Measurements from ENCODE around the gene CYSLTR1.
"Not testable (repeated sequence)": the region's sequence is repeated elsewhere in the genome, so short reads cannot be mapped to it uniquely, and the experiment has no call there.

CYSLTR1 gene, protein sequence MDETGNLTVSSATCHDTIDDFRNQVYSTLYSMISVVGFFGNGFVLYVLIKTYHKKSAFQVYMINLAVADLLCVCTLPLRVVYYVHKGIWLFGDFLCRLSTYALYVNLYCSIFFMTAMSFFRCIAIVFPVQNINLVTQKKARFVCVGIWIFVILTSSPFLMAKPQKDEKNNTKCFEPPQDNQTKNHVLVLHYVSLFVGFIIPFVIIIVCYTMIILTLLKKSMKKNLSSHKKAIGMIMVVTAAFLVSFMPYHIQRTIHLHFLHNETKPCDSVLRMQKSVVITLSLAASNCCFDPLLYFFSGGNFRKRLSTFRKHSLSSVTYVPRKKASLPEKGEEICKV

DNA sequence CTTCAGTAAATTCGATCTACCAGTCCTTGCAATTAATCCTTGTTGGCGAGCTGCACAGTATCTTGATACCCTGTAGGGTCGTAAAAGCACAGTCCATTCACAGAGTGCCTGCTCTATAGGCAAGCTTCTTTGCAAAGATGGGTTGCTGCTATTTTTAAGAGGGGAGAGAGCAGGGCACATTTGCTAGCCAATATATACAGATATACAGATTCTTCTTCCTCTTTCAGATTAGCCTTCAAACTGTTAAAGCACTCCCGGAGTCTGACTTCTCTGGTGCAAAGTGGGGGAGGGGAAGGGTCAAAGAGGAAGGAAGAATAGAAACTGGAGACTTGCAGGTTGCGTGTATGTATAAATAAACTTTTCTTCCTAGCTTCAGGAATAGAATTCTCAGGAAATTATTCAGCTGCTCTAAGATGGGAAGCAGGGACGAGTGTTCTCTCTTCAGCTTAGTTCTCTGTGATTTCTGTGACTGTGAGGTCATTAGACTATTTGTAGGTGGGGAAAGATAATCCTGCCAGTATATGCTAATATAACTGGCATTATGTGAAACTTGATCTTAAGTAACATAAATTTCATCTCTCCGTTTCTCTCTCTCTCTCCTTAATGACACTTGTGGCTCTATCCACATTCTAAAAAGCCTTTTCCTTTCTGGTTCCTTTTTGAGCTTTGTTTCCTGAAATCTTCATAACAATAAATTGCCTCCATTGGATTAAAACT, at the start of gene CYSLTR1:
Gene CYSLTR1 (minus strand): TSS at position 242 of the 717 bp plus-strand sequence. CDS start 53,865 bp downstream, outside the sequence.
- no peak for DNase-seq

DNA sequence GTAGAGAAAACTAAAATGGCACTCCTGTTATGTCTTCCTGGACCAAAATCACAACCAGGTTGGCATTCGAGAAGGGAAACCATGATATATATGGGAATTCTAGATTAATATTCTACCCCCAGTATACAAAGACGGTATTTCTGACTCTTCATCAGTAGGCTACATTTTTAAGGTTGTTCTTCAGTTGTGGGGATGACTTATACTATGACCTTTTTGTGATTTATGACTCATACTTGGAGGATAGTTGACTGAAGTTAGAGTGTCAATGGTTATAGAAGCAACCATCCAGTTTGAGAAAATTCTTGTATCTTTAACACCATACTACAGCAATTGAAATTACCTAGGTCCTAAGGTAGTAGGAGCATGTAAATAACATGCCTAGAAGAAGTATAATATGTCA, 49.8 kb upstream of the CYSLTR1 start:
- DNase-seq: no peak

DNA sequence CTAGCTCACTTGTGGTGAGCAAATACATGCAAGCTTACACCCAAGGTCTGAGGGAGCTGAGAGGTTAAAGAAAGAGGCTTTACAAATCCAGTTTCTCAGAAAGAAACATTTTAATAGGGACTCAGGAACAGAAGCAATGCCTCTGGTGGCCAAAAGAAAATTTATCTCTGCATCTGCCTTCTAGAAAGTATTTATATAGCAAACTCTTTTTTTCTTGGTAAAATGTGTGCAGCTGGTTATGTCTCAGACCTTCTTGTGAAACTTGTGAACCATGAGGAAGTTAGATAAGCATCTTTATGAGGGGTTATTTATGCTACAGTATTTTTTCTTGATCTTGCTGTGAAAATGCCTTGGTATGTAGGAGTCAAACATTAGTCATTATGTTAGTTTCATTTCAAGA, 48.5 kb upstream of the CYSLTR1 start:
- no peak for DNase-seq

DNA sequence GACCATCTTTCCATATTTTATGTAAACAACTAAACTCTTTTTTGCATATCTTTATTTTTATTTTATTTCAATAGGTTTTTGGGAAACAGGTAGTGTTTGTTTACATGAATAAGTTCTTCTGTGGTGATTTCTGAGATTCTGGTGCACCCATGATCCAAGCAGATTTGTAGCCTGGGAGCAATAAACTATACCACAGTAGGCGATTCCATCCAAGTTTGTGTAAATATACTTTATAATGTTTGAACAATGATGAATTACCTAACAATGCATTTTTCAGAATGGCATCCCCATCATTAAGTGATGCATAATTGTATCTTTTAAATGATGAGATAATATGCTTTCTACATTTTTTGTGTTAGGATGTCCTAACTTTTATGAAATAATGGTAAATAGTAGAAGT, 39.2 kb upstream of the CYSLTR1 start:
- DNase-seq: no peak

DNA sequence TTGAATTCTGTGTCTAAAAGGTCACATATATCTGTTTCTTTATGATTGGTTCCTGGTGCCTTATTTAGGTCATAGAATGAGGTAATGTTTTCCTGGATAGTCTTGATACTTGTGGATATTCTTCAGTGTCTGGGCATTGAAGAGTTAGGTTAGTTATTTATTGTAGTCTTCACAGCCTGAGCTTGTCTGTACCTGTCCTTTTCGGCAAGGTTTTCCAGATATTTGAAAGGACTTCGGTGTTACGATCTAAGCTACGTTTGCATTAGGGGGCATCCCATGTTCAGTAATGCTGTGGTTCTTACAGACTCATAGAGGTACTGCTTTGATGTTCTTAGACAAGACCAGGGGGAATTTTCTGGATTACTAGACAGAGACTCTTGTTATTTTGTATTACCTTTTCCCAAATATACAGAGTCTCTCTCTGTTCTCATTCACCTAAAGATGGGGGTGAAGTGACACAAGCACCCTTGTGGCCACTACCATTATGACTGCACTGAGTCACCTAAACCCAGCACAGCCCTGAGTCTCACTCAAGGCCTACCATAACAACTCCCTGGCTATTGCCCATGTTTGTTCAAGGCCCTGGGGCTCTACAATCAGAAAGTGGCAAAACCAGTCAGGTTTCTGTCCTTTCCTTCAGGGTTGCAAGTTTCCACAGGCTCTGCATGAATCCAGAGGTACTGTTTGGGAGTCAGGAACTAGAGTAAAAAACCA, 30.1 kb upstream of the CYSLTR1 start:
- no peak for DNase-seq

DNA sequence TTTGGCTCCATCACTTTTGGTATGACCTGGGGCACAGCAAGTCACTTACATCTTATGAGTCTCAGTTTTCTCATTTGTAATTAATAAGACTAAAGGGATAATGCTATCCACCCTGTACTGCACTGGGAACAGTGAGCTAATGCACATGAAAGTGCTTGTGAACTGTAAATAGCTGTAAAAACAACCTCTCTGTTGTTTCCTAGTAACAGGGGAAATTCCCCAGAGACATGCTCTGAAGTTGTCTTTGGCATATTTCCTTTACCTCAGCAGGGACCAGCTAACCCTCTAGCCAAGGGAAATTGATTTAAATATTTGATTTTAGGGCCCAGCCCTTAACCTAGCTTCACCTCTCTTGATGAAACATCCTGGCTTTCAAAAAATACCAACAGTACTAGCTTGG, 6.1 kb upstream of the CYSLTR1 start:
- DNase-seq: no peak

DNA sequence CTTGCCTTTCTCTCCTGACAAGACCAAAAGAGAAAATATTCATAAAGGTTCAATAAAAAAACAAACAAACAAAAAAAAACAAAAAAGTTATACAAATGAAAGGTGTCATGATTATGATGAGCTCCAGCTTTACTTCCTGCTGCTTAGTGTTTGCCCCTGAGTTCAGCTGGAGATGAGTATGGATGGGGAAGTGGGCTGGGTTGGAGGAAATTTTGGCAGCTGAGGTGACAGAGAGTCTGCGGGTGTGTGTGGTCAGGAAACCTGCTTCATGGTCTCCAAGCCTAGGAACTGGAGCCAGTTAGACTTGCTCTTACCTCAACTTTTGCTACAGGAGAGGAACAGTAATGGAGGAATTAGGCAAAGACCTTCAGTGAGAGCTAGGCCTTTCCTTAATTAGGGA, 4.3 kb upstream of the CYSLTR1 start:
- no peak for DNase-seq

DNA sequence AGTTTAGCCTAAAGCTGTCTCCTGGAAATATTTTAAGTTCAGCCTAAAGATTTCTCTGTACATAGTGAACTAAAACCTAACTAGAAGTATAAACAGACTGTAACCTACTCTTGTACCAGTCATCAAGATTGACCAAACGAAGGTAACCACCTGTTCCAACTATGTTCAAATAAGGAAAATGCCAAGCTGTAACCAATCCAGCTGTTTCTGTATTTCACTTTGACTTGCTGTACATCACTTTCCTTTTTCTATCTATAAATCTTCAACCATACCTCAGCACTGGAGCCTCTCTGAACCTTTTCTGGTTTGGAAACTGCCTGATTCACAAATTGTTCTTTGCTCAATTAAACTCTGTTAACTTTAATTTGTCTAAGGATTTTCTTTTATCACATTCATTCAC, 3.1 kb upstream of the CYSLTR1 start:
- no peak for DNase-seq

DNA sequence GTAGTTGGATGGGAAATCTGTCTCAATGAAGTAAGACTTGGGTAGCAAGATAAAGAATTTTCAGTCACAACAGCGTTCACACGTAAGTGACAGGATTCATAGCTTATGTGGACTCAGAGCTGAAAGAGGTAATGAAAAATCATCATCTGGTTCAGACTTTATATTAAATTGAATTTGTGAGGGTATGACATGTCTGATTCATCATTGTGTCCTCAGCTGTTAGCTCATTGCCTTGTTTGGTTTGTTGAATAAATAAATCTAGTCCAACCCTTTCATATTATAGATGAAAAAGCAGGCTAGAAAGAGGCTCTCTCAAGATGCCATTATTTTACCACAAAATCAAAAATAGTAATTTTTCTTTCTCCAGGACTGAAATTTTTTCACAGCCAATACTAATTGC, 2.7 kb upstream of the CYSLTR1 start:
- DNase-seq: no peak

DNA sequence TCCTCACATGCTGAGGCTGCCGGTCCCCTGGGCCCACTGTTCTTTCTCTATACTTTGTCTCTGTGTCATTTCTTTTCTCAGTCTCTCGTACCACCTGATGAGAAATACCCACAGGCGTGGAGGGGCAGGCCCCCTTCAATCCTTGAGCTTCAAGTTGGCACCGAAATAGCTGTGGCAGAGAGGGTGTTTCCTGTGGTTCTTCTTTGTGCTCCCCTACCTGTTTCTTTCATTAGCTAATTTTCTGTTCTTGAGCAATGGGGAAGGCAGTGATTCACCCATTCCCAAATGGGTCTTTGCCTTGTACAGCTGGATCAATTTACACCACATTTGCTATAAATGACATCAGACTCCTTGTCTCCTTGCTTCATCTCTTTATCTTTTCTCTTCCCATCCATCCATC, 2.1 kb upstream of the CYSLTR1 start:
- no peak for DNase-seq

DNA sequence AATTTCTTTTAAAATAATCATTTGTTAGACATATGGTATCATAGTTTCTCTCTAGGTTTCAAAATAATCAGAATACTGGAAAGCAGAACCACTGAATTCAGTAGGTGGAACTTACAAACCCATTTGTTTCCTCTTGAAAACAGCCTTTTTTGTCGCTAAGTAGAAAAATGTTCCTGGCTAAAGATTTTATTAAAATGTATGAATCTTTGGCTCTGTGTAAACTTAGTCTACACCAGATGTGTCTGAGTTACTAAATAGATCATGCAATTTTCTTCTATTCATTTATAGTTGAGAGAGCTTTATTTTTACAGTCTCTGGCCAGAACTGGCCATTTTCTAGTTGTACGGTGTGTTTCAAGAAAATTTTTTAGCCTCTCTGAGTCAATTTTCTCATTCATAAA, 1.0 kb downstream of the CYSLTR1 start:
- DNase-seq: no peak

DNA sequence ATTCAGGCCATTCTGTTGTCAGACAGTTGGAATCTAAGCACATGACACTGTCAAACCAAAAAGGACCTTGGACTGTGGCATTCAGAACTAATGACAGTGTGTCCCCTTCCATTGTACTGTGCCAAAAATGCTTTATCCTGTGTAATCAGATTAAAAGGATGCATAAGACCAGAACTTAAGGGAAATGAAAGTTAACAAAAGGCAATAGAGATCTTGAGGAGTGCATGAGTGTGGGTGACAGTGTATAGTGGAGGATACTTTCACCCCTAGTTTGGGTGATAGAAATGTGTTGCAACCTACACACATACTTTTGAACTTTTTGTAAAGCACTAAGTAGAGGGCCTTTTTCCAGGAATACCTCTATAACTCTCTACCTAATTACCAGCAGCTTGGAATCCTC, 4.5 kb downstream of the CYSLTR1 start:
- no peak for DNase-seq

DNA sequence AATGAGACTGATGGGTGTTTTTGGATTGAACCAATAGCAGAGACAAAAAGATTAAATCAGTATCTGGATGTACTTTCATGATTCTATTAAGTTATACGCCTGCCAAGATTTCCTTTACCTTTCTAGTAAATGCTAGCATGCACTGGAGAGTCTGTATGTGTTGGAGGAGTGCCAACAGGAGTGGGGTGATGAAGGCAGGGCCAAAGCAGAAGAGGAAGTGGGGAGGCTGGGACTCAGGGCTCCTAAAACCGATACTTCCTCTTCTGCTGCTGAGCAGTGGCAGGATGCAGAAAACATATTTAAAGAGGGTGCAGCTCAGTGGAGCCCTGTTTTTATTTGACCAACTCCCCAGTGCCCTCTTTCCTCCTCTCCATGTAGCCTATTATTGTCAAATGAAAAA, 5.6 kb downstream of the CYSLTR1 start:
- no peak for DNase-seq

DNA sequence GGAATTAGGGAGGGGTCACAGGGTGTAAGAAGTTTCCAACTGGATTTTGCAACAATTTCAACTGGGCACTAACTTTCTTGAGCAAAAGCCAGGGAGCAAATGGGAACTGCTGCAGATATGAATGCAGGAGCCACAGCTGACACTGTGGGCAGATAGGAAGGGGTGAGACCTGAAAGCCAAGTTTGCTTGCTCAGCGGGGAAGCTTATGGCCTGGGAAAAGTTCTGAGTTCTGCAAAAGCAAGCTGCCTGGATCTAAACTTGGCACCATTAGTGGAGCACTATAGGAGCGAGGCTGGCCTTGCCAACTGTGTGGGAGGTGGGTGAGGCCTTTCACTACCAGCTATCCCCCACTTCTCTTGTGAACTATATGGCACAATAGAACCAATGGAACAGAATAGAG, 11.1 kb downstream of the CYSLTR1 start:
- DNase-seq: no peak

DNA sequence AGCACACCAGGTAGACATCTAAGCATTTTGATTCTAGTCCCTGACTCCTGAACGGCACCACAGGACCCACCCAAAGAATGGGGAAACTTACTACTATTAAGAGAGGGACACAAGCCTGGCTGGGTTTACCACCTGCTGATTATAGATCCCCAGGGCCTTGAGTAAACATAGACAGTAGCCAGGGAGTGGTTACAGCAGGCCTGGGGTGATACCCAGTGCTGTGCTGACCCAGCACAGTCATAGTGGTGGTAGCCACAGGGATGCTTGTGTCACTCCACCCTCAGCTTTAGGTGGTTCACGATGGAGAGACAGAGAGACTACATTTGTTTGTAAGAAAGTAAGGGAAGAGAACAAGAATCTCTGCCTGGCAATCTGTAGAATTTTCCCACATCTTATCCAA, 11.7 kb downstream of the CYSLTR1 start:
- no peak for DNase-seq

DNA sequence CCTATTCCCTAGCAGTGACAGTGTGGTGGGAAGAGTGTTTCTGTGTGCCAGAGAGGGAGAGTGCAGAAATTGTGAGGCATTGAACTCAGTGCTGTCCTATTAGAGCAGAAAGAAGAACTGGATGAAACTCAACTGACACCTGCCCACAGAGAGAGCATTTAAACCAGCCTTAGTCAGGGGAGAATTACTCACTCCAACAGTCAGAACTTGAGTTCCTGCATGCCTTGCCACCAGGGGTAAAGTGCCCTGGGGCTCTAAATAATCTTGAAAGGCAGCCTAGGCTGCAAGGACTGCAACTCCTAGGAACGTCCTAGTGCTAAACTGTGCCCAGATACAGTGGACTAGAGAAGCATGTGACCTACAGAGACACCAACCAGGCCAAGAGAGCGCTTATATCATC, 12.8 kb downstream of the CYSLTR1 start:
- no peak for DNase-seq

DNA sequence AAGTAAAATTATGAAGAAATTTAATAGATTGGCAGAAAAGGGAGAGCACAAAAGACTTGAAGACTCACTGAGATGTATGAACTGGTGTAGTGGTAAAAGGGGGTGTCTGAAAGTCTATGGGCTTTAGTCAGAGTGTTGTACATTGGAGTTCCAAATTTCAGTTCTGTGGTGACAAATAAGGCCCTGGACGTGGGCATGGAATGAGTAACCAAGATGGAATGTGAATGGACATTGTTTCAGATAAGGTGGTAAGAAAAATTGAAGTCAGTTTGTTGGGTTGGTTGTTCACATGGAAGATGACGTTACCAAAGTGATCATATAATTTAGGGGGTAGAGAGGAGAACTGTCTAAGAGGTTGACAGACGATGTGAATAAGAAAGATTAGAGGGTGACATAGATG, 13.9 kb downstream of the CYSLTR1 start:
- DNase-seq: no peak

DNA sequence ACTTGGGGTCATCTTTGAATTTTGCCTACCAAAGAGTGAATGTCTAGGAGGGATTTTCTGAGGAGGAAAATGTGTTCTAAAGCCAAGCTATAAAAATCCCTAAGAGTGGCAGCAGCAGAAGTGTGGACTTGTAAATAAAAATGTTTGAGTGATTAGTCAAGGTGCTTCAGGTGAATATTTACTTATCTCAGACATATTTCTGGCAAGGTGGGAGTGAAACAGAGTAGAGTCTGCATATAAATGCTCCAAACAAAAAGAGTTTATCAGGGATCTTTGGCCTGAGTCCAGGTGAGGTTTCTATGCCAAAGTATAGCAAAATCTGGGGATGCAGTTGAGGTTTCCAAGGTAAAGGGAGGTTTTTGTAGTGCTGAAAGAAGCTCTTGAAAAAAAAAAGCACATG, 19.7 kb downstream of the CYSLTR1 start:
- no peak for DNase-seq

DNA sequence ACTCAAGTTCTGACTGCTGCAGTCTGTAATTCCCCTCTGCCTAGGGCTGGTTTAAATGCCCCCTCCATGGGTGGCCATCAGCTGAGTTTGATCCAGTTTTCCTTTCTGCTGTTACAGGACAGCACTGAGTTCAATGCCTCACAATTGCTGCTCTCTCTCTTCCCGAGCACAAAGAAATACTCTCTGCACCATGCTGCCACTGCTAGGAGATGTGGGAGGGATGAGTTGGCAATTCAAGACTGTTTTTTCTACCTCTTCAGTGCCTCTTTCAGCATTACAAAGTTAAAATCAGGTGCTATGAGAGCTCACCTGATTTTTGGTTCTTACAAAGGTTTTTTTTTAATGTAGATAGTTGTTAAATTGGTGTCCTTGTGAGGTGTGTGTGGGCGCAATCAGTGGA, 24.3 kb downstream of the CYSLTR1 start:
- DNase-seq: no peak

DNA sequence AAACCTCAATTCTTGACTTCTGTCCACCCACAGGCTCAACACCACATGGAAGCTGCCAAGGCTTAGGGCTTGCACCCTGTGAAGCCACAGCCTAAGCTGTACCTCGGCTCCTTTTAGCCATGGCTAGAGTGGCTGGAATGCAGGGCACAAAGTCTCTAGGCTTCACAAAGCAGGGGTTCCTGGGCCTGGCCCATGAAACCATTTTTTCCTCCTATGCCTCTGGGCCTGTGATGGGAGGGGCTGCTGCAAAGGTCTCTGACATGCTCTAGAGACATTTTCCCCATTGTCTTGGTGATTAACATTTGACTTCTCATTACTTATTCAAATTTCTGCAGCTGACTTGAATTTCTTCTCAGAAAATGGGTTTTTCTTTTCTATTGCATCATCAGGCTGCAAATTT, 26.5 kb downstream of the CYSLTR1 start:
- DNase-seq: not testable (repeated sequence)

DNA sequence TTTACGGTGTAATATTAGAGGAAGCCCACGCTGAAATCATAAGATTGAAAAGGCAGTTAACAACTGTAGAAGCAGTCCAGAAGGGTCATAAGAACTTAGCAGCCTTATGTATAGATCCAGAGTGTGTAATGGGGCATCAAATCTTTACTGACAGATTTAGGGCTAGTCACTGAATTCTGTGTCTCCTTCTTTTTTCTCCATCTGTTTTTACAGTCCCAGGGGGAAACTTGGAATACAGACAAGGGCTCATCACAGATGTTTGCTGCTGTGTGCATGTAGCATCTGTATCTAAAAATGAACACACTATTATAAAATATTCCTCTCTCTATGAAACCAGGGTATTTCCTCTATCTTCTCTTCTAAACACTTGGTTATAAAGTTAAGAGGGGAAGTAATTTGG, 43.9 kb downstream of the CYSLTR1 start:
- no peak for DNase-seq

DNA sequence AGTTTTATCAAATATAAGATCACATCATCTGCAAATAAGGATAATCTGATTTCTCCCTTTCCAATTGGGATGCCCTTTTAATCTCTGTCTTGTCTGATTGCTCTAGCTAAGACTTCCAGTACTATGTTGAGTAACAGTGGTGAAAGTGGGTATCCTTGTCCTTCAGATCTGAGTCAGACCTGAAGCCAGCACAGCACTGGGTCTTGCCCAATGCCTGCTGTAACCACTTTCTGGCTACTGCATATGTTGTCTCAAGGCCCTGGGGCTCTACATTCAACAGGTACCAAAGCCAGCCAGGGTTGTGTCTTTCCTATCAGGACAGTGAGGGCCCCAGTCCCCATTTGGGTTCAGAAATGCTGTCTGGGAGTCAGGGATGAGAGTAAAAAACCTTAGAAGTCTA, 90.3 kb downstream of the CYSLTR1 start:
- no peak for DNase-seq

DNA sequence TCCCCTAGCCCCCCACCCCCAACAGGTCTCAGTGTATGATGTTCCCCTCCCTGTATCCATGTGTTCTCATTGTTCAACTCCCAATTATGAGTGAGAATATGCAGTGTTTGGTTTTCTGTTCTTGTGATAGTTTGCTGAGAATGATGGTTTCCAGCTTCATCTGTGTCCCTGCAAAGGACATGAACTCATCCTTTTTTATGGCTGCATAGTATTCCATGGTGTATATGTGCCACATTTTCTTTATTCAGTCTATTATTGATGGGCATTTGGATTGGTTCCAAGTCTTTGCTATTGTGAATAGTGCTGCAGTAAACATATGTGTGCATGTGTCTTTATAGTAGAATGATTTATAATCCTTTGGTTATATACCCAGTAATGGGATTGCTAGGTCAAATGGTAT, 101.4 kb downstream of the CYSLTR1 start:
- not testable (repeated sequence) for DNase-seq

All from DMS79 (cell line).